Stimulated activated CD8-positive, alpha-beta memory T cell treated with anti-CD3 and anti-CD28 coated beads, Interleukin-7, amount 100 ng/mL, for 1 hour (primary cell): Measurements from ENCODE around the gene STK38L.

Experiments used
- DNase-seq, 2 donors: peaks; one replicate each; pipeline ENCODE4 v3.0.0-alpha.2; 2020; ENCODE audit warnings: low read depth in 2 of 2

Gene STK38L

GRCh38 chr12:27243804-27244688 lies at the start of gene STK38L:
Gene STK38L (plus strand): TSS chr12:27244286. CDS start chr12:27297721, 53,435 bp downstream.
- DNase-seq, result peak; percentile 91 to 93

GRCh38 chr12:27194644-27195043 lies 49.4 kb upstream of the STK38L start:
- no peak for DNase-seq

- no peak for DNase-seq
Observed at GRCh38 chr12:27198036-27198435, 46.0 kb upstream of the STK38L start.

GRCh38 chr12:27199638-27200300 lies 44.3 kb upstream of the STK38L start:
- DNase-seq, result no peak

- DNase-seq, result no peak
Observed at GRCh38 chr12:27201169-27201568, 42.9 kb upstream of the STK38L start.

GRCh38 chr12:27206801-27207502 lies 37.1 kb upstream of the STK38L start:
- no peak for DNase-seq

- DNase-seq, result no peak
Observed at GRCh38 chr12:27207615-27208413, 36.3 kb upstream of the STK38L start.

- DNase-seq, result no peak
Observed at GRCh38 chr12:27208414-27208750, 35.7 kb upstream of the STK38L start.

GRCh38 chr12:27209257-27209910 lies 34.7 kb upstream of the STK38L start:
- no peak for DNase-seq

- no peak for DNase-seq
Observed at GRCh38 chr12:27210187-27210586, 33.9 kb upstream of the STK38L start.

- DNase-seq, result no peak
Observed at GRCh38 chr12:27212861-27213260, 31.2 kb upstream of the STK38L start.

- DNase-seq, result no peak
Observed at GRCh38 chr12:27213304-27213703, 30.8 kb upstream of the STK38L start.

- no peak for DNase-seq
Observed at GRCh38 chr12:27213830-27214787, 30.0 kb upstream of the STK38L start.

GRCh38 chr12:27217590-27217989 lies 26.5 kb upstream of the STK38L start:
- DNase-seq, result no peak

- DNase-seq, result no peak
Observed at GRCh38 chr12:27219693-27220054, 24.4 kb upstream of the STK38L start.

- no peak for DNase-seq
Observed at GRCh38 chr12:27220055-27220987, 23.8 kb upstream of the STK38L start.

GRCh38 chr12:27220988-27221345 lies 23.1 kb upstream of the STK38L start:
- DNase-seq, result no peak

- no peak for DNase-seq
Observed at GRCh38 chr12:27221625-27222387, 22.3 kb upstream of the STK38L start.
